MCF 10A (cell line): ENCODE measurements around the gene TWIST2. TPM values are rescaled to one million over a fixed set of nuclear protein-coding genes. Genes with fewer than 3 reads are reported as not detected.

Experiments
- BruUV-seq: library from RNA; stranded (reverse); fragments of 400-500 nt; replicated peaks from 2 replicates; lab custom pipeline; 2021; lab: Mats Ljungman, UMichigan
- CTCF ChIA-PET: fragments of 300-600 bp; sonication (Branson Sonifier 250); formaldehyde crosslinking; extraction: SDS; loops from one replicate; lab custom pipeline; 2021; ENCODE audit warnings: antibody characterized with exemption, inconsistent platforms; lab: Yijun Ruan, JAX
- POLR2A ChIA-PET: fragments of 300-600, 350-650 bp; sonication (Branson Sonifier 250); formaldehyde crosslinking; extraction: SDS; loops from one replicate; lab custom pipeline; 2020; ENCODE audit warnings: antibody characterized with exemption, inconsistent platforms; lab: Yijun Ruan, JAX
- DNase-seq: peaks from one replicate; pipeline ENCODE4 v3.0.0-alpha.2; 2018; ENCODE audit not compliant: unreplicated experiment
- H3K27ac Mint-ChIP-seq: one replicate; pipeline ENCODE4 v1.8.0; 2022; ENCODE audit warnings: mild to moderate bottlenecking, low read depth, mixed read lengths; ENCODE audit not compliant: unreplicated experiment
- H3K27me3 Mint-ChIP-seq: one replicate; pipeline ENCODE4 v1.8.0; 2022; ENCODE audit warnings: mixed read lengths; ENCODE audit not compliant: insufficient read depth, unreplicated experiment
- H3K36me3 Mint-ChIP-seq: one replicate; pipeline ENCODE4 v1.8.0; 2022; ENCODE audit warnings: mild to moderate bottlenecking, moderate library complexity, mixed read lengths; ENCODE audit not compliant: insufficient read depth, unreplicated experiment
- H3K4me1 Mint-ChIP-seq: one replicate; pipeline ENCODE4 v1.8.0; 2022; ENCODE audit warnings: mixed read lengths; ENCODE audit not compliant: insufficient read depth, unreplicated experiment
- H3K4me3 Mint-ChIP-seq: one replicate; pipeline ENCODE4 v1.8.0; 2022; ENCODE audit warnings: mild to moderate bottlenecking, moderate library complexity, mixed read lengths; ENCODE audit not compliant: unreplicated experiment
- H3K9me3 Mint-ChIP-seq: one replicate; pipeline ENCODE4 v1.8.0; 2022; ENCODE audit warnings: mixed read lengths; ENCODE audit not compliant: unreplicated experiment
- CTCF ChIP-seq: fragments of 200-600 bp; IDR thresholded peaks from one replicate; pipeline ENCODE4 v1.8.0; 2022; ENCODE audit warnings: antibody characterized with exemption, mild to moderate bottlenecking; ENCODE audit not compliant: unreplicated experiment
- intact Hi-C: fragments of 100-400 bp; cut with micrococcal nuclease; formaldehyde crosslinking; loops from 2 replicates; pipeline ENCODE4 v1.14.1; 2022
- total RNA-seq: library from RNA; stranded (reverse); gene quantifications from 2 replicates; pipeline ENCODE4 v1.2.3, GENCODE V29; 2022

Gene TWIST2
- total RNA-seq, 1 experiment from 2014 or later = 30.2 TPM

DNA sequence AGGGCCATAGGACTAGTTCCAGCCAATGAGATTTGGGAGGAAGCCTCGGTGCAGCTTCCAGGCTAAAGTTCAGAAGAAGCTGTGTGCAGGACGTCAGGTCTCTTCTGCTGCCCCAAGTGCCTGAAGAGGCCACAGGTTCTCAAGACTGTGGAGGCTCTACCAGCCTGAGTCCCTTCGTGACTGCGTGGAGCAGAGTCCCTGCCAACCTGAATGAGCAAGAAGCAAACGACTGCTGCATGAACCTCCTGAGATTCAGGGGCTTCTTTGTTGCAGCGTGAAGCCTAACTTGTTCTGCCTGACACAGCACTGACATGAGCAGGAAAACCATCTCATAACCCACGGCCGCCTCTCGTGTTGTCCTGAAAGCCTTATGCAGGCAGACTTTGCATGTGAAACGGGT lies 39.7 kb downstream of the TWIST2 start:
- DNase-seq = no peak
- Mint-ChIP-seq H3K27me3 (no peaks in the 10 kb centered on the region), H3K27ac (no peak overlapping the region), H3K4me3 (no peak overlapping the region), H3K36me3 (peaks cover 21% of the 10 kb centered on the region), H3K4me1 (peaks cover 9% of the 10 kb centered on the region), H3K9me3 (no peaks in the 10 kb centered on the region)
- TF ChIP-seq CTCF = no peak
- CTCF ChIA-PET = interaction anchor here (0.6 to 0.9 kb wide), 2 partner anchors 12 to 40 kb away, joined by 3 to 4 read pairs; partner anchors contain the start of gene TWIST2
- POLR2A ChIA-PET = no interaction called here
- BruUV-seq = no TSS peak
- intact Hi-C loops = no loop called here

DNA sequence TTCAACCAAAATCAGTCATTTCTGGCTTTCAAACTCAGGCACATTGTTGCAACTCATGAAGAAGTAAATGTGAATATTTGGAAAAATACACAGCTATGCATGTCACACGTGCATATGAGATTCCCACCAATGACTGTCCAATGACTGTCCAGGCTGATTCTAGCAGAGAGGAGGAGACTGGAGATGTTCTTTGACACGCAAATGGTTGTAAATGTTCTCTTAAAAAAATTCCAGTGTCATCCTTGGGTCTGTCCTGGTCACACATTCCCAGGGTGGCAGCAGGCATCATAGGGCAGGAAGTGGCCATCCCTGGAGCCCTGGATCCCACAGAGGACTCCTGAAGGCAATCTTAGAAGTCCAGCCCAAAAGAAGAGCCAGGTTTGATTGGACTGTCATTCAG lies 40.9 kb downstream of the TWIST2 start:
- no peak overlapping the region for H3K4me3 Mint-ChIP-seq
- no peaks in the 10 kb centered on the region for H3K9me3 Mint-ChIP-seq
- ChIA-PET POLR2A (interaction anchor here (1.1 kb wide), 1 partner anchor 60 kb away, joined by 4 read pairs; no protein-coding TSS in a partner anchor), CTCF (interaction anchor here (0.6 kb wide), 1 partner anchor 286 kb away, joined by 3 read pairs; no protein-coding TSS in a partner anchor)
- intact Hi-C loops = no loop called here
- no peak for TF ChIP-seq CTCF
- BruUV-seq = no TSS peak
- no peak for DNase-seq
- H3K36me3 Mint-ChIP-seq = peaks cover 29% of the 10 kb centered on the region
- H3K27me3 Mint-ChIP-seq = no peaks in the 10 kb centered on the region
- H3K4me1 Mint-ChIP-seq = peaks cover 12% of the 10 kb centered on the region
- no peak overlapping the region for H3K27ac Mint-ChIP-seq

DNA sequence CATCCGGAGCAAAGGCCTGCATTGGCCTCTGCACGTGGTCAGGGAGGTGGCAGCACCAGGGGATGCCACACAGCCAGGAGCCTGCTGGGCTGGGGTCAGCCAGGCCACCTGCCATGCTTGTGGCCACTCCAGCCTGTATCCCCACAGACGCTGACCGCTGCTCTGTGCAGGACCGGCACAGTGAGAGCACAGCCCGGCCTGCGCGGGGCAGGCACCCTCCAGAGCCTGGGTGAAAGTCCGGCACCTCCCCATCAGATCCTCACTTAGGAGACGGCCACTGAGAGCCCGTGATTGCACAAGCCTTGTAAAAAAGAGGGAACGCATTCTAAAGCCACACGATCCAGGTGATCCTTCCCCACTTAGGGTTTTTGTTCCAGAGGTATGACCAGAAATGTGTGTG lies 42.2 kb downstream of the TWIST2 start:
- DNase-seq = no peak
- Mint-ChIP-seq H3K36me3 (peaks cover 35% of the 10 kb centered on the region), H3K9me3 (no peaks in the 10 kb centered on the region), H3K4me3 (no peak overlapping the region), H3K27me3 (no peaks in the 10 kb centered on the region), H3K27ac (no peak overlapping the region), H3K4me1 (peaks cover 12% of the 10 kb centered on the region)
- POLR2A ChIA-PET = no interaction called here
- intact Hi-C loops = no loop called here
- BruUV-seq = no TSS peak
- CTCF ChIA-PET = no interaction called here
- no peak for TF ChIP-seq CTCF

DNA sequence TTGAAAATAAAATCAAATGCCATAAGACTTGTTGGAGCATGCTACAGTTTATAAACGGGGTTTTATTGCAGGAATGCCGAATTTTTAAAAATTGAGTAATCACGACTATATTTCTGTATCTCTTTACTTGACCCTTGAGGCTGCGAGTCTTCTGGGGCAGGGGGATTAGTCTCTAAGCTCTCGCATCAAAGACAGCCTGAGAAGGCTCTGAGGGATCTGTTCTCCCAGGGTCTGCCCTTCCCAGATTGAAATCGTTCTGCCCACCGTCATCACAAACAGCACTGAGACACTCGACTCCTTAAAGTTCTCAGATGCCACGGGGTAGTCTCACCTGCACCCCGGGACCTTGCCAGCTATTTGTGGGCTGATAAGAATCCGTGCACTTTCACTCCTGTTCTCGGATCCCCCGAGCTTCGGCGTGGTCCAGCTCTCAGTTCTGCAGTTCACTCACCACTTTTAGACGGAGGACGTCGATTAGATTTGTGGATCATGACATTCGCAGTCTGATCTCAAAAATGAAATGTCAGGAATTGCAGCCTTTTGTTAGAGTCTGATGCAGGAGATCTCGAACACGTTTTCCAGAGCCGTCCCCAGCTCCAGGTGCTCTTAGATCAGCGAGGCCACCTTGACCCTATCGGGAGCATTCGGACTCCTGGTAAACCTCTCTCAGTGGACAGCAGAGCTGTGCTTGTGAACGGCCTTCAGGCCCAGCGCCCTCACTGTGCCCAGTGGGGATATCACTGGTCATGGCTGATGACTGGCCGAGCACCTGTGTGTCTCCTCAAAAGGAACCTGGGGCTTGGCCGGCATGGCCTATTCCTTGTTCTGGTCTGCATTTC lies 43.0 kb downstream of the TWIST2 start:
- H3K36me3 Mint-ChIP-seq = peaks cover 35% of the 10 kb centered on the region
- H3K27ac Mint-ChIP-seq = no peak overlapping the region
- ChIA-PET POLR2A (no interaction called here), CTCF (no interaction called here)
- no TSS peak for BruUV-seq
- DNase-seq = no peak
- no peaks in the 10 kb centered on the region for H3K9me3 Mint-ChIP-seq
- H3K4me3 Mint-ChIP-seq = no peak overlapping the region
- TF ChIP-seq CTCF = no peak
- intact Hi-C loops = no loop called here
- H3K27me3 Mint-ChIP-seq = no peaks in the 10 kb centered on the region
- peaks cover 7% of the 10 kb centered on the region for H3K4me1 Mint-ChIP-seq
